ENCODE measurements around the gene DIMT1.
A peak's percentile ranks its signal among the peaks of the same experiment; 100 is the strongest.

DIMT1 gene

DNA sequence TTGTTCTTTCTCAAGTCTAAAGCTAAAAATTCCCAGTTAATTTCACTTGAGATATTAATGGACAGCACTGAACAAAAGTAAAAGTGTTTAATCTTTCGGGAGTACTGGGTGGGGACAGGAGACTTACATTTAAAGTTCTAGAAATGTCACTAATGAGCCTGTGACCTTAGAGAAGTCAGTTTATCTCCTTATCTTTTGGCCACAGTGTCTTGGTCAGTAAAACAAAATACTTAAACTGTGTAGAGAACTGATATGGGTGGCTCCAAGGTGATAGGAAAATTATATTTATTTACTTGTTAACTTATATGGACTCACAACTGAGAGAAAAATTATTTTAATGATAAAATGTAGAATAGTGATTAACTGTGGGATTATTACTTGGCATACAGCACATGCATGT is 17.7 kb upstream of the DIMT1 start:
- DNase-seq (ENCODE audit: low read depth): no peak
- H3K4me3 ChIP-seq (ENCODE audit: low read depth, low read length): no peak overlapping the region
- TF ChIP-seq, protein P1, sequence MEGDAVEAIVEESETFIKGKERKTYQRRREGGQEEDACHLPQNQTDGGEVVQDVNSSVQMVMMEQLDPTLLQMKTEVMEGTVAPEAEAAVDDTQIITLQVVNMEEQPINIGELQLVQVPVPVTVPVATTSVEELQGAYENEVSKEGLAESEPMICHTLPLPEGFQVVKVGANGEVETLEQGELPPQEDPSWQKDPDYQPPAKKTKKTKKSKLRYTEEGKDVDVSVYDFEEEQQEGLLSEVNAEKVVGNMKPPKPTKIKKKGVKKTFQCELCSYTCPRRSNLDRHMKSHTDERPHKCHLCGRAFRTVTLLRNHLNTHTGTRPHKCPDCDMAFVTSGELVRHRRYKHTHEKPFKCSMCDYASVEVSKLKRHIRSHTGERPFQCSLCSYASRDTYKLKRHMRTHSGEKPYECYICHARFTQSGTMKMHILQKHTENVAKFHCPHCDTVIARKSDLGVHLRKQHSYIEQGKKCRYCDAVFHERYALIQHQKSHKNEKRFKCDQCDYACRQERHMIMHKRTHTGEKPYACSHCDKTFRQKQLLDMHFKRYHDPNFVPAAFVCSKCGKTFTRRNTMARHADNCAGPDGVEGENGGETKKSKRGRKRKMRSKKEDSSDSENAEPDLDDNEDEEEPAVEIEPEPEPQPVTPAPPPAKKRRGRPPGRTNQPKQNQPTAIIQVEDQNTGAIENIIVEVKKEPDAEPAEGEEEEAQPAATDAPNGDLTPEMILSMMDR (IDR thresholded peaks at IDR 0.05; ENCODE audit: control insufficient read depth, extremely low read depth, insufficient read depth): no peak

DNA sequence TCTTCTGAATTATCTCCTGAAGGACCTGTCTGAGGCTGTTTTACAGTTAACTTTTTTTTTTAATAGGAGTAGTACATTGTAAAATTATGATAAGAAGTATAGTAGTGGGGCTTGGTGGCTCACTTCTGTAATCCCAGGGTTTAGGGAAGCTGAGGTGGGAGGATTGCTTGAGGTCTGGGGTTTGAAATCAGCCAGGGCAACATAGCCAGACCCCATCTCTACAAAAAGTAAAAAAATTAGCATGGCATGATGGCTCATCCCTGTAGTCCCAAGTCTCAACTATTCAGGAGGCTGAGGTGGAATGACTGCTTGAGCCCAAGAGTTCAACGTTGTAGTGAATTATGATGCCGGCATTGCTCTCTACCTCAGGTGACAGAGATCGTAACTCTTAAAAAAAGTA is 15.9 kb upstream of the DIMT1 start:
- TF ChIP-seq, protein P1 (IDR thresholded peaks at IDR 0.05; ENCODE audit: control insufficient read depth, extremely low read depth, insufficient read depth): no peak
- DNase-seq (ENCODE audit: low read depth): no peak
- H3K4me3 ChIP-seq (ENCODE audit: low read depth, low read length): no peak overlapping the region

DNA sequence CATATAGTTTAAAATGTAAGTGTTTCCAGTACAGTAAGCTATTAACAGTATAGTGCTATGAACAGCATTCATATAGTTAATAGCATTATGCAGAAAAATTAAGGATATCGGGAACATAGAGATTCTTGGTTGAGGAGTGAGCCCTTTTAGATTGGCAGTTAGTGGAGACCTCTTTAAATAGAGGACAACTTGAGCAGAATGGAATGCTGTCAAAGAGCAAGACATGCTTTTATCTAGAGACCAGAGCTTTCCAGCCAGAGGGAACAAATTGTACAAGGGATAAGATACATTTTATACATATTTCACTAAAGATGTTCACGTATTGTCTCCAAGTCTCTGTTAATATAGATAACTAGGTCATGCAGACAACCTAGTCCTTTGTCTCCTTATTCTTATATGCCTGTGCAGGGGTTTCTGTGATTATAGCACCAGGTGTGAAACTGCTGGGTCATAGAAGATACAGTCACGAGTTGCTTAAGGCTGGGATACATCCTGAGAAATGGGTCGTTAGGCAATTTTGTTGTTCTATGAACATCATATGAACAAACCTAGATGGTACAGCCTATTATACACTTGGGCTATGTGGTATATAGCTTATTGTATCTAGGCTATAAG is 14.9 kb upstream of the DIMT1 start:
- TF ChIP-seq, protein P1 (IDR thresholded peaks at IDR 0.05; ENCODE audit: control insufficient read depth, extremely low read depth, insufficient read depth): no peak
- no peak for DNase-seq (ENCODE audit: low read depth)
- H3K4me3 ChIP-seq (ENCODE audit: low read depth, low read length): no peak overlapping the region

DNA sequence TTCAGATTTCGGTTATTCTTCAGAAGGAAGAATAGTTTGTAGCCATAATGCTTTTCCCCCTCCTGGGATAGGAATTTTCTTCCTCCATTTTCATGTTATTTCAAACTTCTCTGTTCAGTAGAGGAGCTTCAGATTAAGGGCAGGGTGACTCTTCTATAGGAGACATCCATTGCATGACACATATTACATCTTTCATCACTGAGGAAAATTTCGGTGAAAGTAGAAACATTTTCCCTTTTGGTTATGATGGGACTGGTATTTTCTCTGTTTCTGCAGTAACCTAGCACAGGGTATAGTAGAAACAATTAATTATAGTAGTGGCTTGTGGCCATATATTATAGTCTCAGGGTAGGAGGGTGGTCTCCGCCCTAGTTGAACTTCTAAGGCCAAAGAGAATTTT is 10.0 kb upstream of the DIMT1 start:
- TF ChIP-seq, protein P1 (IDR thresholded peaks at IDR 0.05; ENCODE audit: control insufficient read depth, extremely low read depth, insufficient read depth): no peak
- H3K4me3 ChIP-seq (ENCODE audit: low read depth, low read length): peak overlapping the region; percentile 94
- DNase-seq (ENCODE audit: low read depth): no peak

DNA sequence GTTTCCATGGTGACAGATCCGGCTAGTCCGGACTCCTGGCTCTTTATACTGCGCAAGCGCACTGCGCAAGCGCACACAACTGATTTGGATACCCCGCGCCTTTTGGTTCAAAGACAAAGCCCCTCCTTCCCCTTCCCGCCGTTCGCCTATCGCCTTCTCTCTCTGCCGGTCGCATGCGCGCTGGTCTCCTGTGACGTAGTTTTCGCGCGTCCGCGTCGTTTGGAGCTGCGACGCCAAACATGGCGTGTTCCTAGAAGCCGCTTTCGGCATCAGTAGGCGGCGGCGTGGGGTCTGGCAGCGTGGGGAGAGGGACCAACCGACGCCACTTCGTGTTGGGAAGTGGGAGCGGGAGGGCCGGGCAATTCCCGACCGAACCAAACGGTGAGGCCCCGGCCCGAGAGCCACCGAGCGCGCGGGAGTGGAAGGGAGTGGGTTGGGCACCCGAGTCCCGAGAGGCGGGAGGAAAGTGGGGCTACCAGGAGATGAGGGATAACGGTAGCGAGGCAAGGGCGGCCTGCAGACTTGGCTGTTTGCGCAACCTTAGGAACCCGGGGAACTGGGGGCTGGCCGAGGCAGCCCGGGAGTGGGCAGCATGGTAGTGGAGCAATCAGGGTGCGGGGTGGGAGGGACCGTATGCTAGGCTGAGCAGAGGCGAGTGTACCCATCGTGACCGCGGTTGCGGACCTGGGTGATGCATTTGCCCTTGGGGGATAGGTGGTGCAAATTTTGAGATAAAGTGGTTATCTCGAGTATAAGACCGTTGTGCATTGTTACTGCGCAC is 9.0 kb upstream of the DIMT1 start, which contains the start of gene IPO11:
Gene IPO11, plus strand, starts transcription at position 215 of the 781 bp plus-strand sequence. CDS start 24,517 bp downstream, outside the sequence.
- TF ChIP-seq, protein P1 (IDR thresholded peaks at IDR 0.05; ENCODE audit: control insufficient read depth, extremely low read depth, insufficient read depth): no peak
- peak; percentile 98 for DNase-seq (ENCODE audit: low read depth)
- peak within 1 kb of the TSS; percentile 94 for H3K4me3 ChIP-seq (ENCODE audit: low read depth, low read length)

DNA sequence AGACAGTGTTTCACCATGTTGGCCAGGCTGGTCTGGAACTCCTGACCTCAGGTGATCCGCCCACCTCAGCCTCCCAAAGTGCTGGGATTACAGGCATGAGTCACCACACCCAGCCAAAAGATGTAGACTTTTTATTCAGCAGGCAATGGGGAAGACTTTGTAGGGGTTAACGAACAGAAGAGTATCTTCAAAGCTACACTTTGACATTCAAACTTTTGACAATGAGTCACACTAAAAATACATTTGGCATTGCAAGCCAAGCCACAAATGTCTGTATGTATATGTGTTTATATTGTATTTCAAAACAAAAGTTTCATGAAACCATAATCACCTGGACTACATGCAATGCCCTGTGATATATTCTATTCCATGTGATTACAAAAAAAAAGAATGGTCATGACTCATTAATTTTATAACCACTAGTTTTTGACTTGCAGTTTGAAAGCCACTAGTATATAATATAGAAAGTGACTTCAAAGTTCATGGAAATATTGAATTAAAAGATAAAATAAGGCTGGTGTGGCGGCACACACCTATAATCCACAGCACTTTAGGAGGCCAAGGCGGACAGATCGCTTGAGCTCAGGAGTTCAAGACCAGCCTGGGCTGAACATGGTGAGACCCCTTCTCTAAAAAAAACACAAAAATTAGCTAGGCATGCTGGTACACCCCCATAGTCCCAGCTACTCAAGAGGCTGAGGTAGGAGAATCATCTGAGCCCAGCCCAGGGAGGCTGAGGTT is 8.3 kb downstream of the DIMT1 start:
- TF ChIP-seq, protein P1 (IDR thresholded peaks at IDR 0.05; ENCODE audit: control insufficient read depth, extremely low read depth, insufficient read depth): no peak
- no peak overlapping the region for H3K4me3 ChIP-seq (ENCODE audit: low read depth, low read length)
- DNase-seq (ENCODE audit: low read depth): no peak
